ENCODE data around the gene TUBB. TPM values are rescaled to one million over a fixed set of nuclear protein-coding genes. Genes with fewer than 3 reads are reported as not detected.

TUBB gene
- total and polyA plus RNA-seq, 9 of the 15 experiments (the other 6 are each of a cell fraction or from before 2014, with no cell fraction given), result 971 to 2,870 (median 1,478) TPM

DNA sequence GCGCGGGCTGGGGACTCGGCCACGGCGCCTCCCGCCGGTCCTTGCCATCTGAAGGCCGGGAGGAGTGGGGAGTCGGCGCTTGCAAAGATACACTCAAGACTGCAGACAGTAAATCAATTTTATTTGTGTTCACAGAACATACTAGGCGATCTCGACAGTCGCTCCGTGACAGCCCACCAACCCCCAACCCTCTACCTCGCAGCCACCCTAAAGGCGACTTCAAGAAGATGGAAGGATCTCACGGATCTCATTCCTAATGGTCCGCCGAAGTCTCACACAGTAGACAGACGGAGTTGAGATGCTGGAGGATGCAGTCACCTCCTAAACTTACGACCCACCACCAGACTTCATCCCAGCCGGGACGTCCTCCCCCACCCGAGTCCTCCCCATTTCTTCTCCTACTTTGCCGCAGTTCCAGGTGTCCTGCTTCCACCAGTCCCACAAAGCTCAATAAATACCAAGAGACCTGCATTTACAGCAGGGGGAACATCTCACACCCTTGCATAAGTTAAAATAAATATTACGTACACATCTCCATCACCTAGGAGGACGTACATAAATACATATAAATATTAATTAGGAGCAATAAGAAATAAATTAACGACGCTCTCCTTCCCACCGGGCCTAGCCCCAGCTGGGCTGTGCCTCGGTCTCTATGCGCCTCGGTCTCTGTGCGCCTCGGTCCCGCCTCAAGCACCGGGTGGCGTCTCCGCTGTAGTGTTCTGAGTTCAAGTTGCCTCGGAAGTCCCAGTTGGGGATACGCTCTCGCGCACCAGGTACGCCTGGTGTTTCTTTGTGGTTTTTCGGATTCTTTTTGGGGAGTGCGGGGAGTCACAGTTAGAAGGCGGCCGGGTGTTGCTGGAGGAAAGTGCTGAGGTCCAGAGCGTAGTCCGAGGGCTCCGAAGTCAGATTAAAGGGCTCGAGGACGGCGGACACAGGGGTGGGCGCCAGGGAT lies 23.2 kb downstream of the TUBB start (continued):
- TF ChIP-seq ZNF134 (CRISPR knock-in tag; conservative IDR thresholded peaks at IDR 0.05) (0 out of 2 replicates have a peak, but pooled peaks have one; percentile 21), JUN (IDR thresholded peaks at IDR 0.05; ENCODE audit: borderline replicate concordance, low read depth, low read length) (no peak), JUN (CRISPR knock-in tag; IDR thresholded peaks at IDR 0.05; ENCODE audit: borderline replicate concordance) (no peak; the same call in 1 of the 2 replicates), FOXK1 (CRISPR knock-in tag; IDR thresholded peaks at IDR 0.05; ENCODE audit: borderline replicate concordance) (0 out of 2 replicates have a peak, but pooled peaks have one; percentile 9), POLR3G (IDR thresholded peaks at IDR 0.05; ENCODE audit: extremely low read depth, insufficient read length, insufficient replicate concordance) (no peak), FOXK2 (conservative IDR thresholded peaks at IDR 0.05 in 1 of 2, IDR thresholded peaks at IDR 0.05 in 1 of 2; ENCODE audit: low read depth in 2 of 2) (peak in 1 of 2 experiments; percentile 25; a peak in 1 of 4 replicates), TOE1 (IDR thresholded peaks at IDR 0.05; ENCODE audit: borderline replicate concordance) (no peak), TOE1 (CRISPR knock-in tag; IDR thresholded peaks at IDR 0.05; ENCODE audit: borderline replicate concordance, low read depth) (0 out of 2 replicates have a peak, but pooled peaks have one; percentile 73), ZFX (CRISPR knock-in tag; IDR thresholded peaks at IDR 0.05) (no peak; the same call in 1 of the 2 replicates), MYC (IDR thresholded peaks at IDR 0.05; ENCODE audit: low read depth, low read length) (no peak; the same call in 1 of the 2 replicates), MYC (CRISPR knock-in tag; IDR thresholded peaks at IDR 0.05; ENCODE audit: borderline replicate concordance, low read depth) (peak; percentile 78; the same call in 1 of the 2 replicates), LCOR (CRISPR knock-in tag; IDR thresholded peaks at IDR 0.05) (peak; percentile 4; the same call in 1 of the 2 replicates), ZNF707 (CRISPR knock-in tag; conservative IDR thresholded peaks at IDR 0.05) (no peak)
- TF ChIP-seq, protein P1, sequence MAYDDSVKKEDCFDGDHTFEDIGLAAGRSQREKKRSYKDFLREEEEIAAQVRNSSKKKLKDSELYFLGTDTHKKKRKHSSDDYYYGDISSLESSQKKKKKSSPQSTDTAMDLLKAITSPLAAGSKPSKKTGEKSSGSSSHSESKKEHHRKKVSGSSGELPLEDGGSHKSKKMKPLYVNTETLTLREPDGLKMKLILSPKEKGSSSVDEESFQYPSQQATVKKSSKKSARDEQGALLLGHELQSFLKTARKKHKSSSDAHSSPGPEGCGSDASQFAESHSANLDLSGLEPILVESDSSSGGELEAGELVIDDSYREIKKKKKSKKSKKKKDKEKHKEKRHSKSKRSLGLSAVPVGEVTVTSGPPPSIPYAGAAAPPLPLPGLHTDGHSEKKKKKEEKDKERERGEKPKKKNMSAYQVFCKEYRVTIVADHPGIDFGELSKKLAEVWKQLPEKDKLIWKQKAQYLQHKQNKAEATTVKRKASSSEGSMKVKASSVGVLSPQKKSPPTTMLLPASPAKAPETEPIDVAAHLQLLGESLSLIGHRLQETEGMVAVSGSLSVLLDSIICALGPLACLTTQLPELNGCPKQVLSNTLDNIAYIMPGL (CRISPR knock-in tag; IDR thresholded peaks at IDR 0.05), result 0 out of 2 replicates have a peak, but pooled peaks have one; percentile 19
- TF ChIP-seq, protein P2, sequence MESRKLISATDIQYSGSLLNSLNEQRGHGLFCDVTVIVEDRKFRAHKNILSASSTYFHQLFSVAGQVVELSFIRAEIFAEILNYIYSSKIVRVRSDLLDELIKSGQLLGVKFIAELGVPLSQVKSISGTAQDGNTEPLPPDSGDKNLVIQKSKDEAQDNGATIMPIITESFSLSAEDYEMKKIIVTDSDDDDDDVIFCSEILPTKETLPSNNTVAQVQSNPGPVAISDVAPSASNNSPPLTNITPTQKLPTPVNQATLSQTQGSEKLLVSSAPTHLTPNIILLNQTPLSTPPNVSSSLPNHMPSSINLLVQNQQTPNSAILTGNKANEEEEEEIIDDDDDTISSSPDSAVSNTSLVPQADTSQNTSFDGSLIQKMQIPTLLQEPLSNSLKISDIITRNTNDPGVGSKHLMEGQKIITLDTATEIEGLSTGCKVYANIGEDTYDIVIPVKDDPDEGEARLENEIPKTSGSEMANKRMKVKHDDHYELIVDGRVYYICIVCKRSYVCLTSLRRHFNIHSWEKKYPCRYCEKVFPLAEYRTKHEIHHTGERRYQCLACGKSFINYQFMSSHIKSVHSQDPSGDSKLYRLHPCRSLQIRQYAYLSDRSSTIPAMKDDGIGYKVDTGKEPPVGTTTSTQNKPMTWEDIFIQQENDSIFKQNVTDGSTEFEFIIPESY (CRISPR knock-in tag; IDR thresholded peaks at IDR 0.05), result 0 out of 2 replicates have a peak, but pooled peaks have one; percentile 32
- TF ChIP-seq, protein P3, sequence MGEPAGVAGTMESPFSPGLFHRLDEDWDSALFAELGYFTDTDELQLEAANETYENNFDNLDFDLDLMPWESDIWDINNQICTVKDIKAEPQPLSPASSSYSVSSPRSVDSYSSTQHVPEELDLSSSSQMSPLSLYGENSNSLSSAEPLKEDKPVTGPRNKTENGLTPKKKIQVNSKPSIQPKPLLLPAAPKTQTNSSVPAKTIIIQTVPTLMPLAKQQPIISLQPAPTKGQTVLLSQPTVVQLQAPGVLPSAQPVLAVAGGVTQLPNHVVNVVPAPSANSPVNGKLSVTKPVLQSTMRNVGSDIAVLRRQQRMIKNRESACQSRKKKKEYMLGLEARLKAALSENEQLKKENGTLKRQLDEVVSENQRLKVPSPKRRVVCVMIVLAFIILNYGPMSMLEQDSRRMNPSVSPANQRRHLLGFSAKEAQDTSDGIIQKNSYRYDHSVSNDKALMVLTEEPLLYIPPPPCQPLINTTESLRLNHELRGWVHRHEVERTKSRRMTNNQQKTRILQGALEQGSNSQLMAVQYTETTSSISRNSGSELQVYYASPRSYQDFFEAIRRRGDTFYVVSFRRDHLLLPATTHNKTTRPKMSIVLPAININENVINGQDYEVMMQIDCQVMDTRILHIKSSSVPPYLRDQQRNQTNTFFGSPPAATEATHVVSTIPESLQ (CRISPR knock-in tag; IDR thresholded peaks at IDR 0.05), result 0 out of 2 replicates have a peak, but pooled peaks have one; percentile 60

All from K562 (cell line).